GM19395 (cell line): ENCODE measurements around the gene GDPD1.
"Not testable (repeated sequence)": the region's sequence is repeated elsewhere in the genome, so short reads cannot be mapped to it uniquely, and the experiment has no call there.

Source experiments
- ATAC-seq: cut with Tn5 transposase; IDR thresholded peaks from one replicate; pipeline ENCODE4 v1.9.1; 2021; ENCODE audit warnings: mild to moderate bottlenecking, moderate library complexity; ENCODE audit not compliant: unreplicated experiment

Gene GDPD1

DNA sequence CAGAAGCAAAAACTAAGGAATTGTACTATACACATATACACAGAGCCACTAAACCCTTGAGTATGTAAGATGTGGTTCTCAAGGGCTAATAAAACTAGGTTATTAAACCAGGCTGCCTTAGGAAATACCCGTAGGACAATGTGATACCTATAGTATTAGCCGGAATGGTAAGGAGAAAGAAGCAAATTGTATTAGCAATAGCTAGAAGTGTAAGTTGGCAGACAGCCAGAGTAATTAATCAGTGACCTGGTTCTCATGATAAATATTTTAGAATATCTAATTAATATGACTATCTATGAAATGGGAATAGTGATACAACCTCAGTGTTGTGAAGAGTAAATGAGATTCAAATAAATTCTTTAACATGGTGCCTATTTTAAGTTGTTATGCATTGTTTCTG lies 18.6 kb downstream of the GDPD1 start:
- no peak for ATAC-seq

- no peak for ATAC-seq
Measured at GRCh38 chr17:59244081-59244480, 23.8 kb downstream of the GDPD1 start.

DNA sequence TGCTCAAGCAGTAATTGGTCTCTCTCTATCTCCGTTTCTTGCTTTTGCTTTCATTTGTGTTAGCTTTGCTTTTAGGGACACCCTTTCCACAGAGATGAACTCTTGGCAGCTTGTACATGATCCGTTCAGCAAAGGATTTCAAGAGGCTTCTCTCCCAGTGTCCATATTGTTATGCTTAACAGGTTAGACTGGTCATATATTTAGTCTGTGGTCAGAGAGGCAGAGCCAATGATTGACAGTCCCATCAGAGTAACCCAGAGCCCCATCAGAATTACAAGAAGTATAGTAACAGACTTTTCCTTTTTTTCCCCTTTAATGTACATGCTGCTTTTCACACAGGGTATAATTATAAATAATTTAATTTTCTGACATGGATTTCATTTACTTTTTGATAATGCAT lies 34.4 kb downstream of the GDPD1 start:
- no peak for ATAC-seq

GRCh38 chr17:59257101-59257500 lies 36.8 kb downstream of the GDPD1 start:
- ATAC-seq, result no peak

DNA sequence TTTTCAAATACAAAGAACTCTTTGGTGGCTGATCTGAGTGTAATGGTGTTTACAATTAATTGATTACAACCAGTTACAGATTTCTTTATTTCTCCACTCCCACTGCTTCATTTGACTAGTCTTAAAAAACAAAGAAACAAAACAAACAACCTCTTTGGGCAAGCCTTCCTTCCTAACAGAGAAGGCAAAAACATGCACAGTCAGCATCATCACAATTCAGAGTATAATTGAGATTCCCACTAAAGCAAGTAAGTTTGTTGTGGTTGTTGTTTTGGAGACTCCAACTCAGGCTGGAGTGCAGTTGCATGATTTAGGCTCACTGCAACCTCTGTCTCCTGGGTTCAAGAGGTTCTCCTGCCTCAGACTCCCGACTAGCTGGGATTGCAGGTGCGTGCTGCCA lies 40.4 kb downstream of the GDPD1 start:
- no peak for ATAC-seq

DNA sequence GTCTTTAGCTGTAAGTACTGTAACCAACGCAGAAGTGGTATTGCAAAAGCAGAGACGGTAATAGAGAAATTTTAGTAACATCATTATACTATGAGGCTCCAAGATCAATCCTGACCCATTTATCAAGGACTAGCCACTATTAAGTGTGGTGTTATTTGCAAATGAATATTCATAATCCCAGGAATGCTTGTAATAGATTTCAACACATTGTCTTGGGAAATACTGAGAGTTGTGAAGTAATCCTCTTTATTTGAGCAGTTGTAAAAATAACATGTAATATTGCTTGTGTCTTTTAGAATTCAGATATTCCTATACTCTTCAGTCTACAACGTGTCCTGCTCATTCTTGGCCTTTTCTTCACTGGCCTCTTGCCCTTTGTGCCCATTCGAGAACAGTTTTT lies 46.4 kb downstream of the GDPD1 start:
- ATAC-seq, result no peak

- ATAC-seq, result no peak
Measured at GRCh38 chr17:59267776-59268175, 47.5 kb downstream of the GDPD1 start.

DNA sequence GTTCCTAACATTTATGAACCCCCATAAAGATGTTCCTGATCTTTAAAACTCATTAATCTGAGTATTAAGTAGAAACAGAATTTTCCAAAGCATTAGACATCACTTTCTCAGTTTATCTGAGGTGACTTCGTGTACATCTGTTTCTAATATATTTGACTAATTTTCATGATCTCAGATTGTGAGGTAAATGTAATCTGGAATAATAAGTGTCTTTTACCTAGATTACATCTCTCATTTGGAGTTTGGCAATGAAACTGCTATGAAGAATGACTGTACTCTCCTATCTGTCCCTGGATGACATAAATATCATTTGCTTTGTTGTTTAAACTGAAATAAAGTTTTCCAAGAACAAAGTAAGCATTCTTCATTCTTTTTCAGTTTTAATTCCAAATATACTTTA lies 55.3 kb downstream of the GDPD1 start:
- ATAC-seq, result no peak

- ATAC-seq, result peak; percentile 84
Measured at GRCh38 chr17:59277031-59277430, 56.7 kb downstream of the GDPD1 start.

DNA sequence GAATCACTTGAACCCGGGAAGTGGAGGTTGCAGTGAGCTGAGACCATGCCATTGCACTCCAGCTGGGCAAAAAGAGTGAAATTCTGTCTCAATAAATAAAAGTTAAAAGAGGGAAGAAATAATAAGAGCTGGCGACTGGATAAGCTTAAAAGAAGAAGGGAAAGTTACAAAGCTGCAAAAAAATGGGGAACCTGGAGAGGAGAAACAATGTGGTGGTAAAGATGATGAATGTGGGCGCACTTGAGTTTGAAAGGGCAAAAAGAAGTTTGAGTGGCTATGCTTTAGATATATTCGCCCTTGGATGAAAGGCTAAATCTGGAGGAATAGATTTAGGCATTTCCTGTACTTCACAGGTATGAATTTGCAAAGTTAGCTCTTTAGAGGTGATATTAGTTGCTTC lies 58.1 kb downstream of the GDPD1 start:
- no peak for ATAC-seq

DNA sequence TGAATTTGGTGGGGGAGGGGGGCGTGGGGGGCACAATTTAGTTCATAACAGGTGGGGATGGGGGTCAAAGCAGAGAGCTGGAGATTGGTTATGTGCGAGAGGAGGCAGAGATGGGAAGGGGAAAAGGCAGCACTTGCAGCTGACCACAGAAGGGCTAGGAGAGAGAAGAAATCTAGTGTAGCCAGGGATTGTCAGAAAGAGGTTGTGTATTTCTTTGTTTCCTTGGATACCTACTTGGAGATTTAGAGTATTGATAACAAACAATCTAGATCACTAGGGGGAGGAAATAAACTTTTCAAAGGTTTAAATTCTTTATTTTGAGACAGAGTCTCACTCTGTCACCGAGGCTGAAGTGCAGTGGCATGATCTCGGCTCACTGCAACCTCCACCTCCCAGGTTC lies 64.0 kb downstream of the GDPD1 start:
- ATAC-seq, result no peak

DNA sequence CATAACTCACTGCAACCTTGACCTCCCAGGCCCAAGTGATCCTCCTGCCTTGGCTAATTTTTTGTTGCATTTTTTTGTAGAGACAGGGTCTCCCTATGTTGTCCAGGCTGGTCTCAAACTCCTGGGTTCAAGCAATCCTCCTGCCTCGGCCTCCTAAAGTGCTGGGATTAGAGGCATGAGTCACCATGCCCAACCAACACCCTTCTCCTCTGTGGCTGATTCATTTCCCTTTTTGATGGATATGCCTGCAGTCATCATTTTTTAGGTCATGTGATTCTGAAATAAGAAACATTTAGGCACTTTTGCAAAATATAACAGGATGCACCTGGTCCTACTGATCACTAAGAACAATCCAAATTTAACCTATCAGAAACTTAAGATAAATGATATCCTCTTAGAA lies 67.1 kb downstream of the GDPD1 start:
- no peak for ATAC-seq

- ATAC-seq, result no peak
Measured at GRCh38 chr17:59287891-59288290, 67.6 kb downstream of the GDPD1 start.

DNA sequence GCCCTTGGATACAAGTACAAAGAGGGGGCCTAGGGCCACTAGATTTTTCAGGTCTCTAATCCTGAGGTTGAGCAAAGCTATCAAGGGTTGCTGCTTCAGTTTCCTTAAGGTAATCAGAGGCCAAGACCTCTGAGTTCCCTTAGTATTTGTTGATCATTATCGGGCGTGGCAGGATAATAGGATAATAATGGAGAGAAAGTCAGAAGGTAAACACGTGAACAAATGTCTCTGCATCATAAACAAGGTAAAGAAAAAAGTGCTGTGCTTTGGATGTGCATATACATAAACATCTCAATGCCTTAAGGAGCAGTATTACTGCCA lies 69.6 kb downstream of the GDPD1 start:
- ATAC-seq, result no peak

DNA sequence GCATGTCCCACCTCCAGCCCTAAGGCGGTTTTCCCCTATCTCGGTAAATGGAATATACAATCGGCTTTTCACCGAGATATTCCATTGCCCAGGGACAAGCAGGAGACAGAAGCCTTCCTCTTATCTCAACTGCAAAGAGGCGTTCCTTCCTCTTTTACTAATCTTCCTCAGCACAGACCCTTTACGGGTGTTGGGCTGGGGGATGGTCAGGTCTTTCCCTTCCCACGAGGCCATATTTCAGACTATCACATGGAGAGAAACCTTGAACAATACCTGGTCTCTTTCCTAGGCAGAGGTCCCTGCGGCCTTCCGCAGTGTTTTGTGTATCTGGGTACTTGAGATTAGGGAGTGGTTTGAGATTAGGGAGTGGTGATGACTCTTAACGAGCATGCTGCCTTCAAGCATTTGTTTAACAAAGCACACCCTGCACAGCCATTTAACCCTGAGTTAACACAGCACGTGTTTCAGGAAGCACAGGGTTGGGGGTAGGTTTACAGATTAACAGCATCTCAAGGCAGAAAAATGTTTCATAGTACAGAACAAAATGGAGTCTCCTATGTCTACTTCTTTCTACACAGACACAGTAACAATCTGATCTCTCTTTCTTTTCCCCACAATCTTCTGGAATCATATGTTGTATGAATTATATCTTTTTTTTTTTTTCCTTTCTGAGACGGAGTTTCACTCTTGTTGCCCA lies 70.1 kb downstream of the GDPD1 start:
- not testable (repeated sequence) for ATAC-seq

DNA sequence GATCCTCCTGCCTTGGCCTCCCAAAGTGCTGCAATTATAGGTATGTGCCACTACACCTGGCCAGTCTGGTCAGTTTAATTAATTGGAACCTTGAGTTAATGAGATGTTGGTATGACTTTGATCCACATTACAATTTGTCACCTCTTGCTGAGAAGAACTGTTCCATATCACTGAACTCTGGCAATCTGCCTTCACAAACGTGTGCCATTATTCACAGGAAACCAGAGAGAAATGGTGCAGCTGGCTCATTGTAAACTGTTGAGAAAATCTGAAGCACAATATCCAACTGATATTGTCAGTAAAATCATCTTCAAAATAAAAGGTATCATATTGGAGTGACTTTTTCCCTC lies 71.8 kb downstream of the GDPD1 start:
- ATAC-seq, result no peak

DNA sequence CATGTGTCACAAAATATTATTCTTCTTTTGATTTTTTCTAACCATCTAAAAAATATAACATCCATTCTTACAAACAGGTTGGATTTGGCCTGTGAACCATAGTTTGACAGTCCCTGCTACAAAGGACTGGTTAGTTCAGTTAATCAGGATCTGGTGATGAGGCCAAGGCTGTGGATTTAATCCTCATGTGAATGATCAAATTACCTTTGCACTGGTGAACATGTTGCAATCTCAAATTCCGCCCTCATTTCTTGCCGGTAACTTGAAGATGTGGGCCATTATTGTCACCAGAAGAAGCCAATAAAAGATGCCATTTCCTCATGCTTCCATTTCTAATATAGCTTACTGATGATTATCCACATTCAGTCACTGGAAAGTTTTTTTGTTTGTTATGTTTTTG lies 75.9 kb downstream of the GDPD1 start:
- ATAC-seq, result no peak

GRCh38 chr17:59298521-59298920 lies 78.2 kb downstream of the GDPD1 start:
- ATAC-seq, result no peak

DNA sequence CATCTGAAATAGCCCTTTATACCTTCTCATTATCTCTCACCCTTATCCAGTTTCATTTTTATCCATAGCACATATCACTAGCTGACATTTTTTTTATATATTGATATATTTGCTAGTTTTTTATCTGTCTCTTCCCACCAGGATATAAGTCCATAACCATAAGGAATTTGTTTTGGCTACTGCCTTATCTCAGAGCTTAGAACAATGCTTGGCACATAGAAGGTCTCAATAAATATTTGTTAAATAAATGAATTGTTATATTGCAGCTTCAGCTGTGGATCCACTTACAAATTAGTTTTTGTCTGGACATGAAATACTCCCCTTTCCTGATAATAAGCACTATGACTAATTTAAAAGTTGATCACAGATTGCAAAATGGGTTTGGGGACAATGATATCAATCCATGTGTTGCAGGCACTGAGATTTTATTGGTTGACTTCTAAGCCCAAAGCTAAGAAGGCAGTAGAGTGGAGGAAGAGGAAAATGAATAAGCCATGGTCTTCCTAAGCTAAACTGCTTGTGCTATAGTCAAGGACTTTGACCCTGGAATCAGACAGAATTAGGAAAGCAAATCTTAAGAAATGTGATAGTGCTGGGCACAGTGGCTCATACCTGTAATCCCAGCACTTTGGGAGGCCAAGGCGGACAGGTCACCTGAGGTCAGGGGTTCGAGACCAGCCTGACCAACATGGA lies 79.2 kb downstream of the GDPD1 start:
- ATAC-seq, result no peak

GRCh38 chr17:59300941-59301340 lies 80.6 kb downstream of the GDPD1 start:
- no peak for ATAC-seq

DNA sequence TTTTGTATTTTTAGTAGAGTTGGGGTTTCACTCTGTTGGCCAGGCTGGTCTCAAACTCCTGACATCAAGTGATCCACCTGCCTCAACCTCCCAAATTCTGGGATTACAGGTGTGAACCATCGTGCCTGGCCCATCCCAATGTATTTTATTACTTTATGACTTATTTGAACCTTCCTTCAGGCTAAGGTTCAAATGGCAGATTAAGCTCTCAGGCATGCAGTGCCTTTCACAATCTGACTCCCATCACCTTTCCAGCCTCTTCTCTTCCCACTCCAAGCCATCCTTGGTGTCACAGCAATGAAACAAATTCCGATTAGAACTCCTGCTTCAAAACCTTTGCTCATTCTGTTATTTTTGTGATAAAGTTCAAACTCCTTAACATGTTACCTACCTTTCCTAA lies 84.5 kb downstream of the GDPD1 start:
- ATAC-seq, result no peak

- ATAC-seq, result no peak
Measured at GRCh38 chr17:59310263-59310920, 90.1 kb downstream of the GDPD1 start.
